ENCODE measurements around the gene ZXDC.

GRCh38 chr3:126498461-126498860 is 22.8 kb upstream of the ZXDC start:
- TF ChIP-seq POLR2A (IDR thresholded peaks at IDR 0.05) (no peak), CTCF (IDR thresholded peaks at IDR 0.05) (no peak)

Data from uterus (tissue), 2 donors.